ENCODE results near the gene TIAM1.

Gene TIAM1

DNA sequence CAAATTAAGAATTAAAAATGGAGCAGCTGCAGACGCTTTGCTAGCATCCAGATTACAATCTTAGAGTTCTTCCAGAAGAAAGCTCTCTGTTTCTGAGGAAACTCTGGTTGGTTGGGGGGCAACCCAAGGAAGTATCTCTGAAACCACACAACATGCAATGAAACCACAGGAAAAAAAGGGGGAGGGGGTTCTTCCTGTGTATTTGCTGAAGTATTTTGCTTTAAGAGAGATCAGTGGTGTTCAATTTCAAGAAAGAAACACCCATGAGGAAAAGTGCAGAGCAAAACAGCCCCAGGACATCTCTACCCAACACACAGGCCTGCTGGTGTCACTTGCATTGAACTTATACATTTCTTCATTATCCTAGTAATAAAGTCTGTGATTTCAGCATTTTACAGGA lies 19.7 kb upstream of the TIAM1 start:
- no peaks in the 10 kb centered on the region for H3K36me3 ChIP-seq (ENCODE audit: control insufficient read depth in 1 of 2, insufficient read depth in 2 of 2, low read length in 2 of 2)
- H4K8ac ChIP-seq (ENCODE audit: low read depth, low read length), result no peak overlapping the region
- H3K9me3 ChIP-seq (ENCODE audit: insufficient read depth, low read depth, low read length), result no peaks in the 10 kb centered on the region
- H4K91ac ChIP-seq (ENCODE audit: low read depth, low read length), result no peak overlapping the region
- no peak overlapping the region for H2BK5ac ChIP-seq (ENCODE audit: low read depth, low read length, poor library complexity)
- no peak overlapping the region for H2BK12ac ChIP-seq (ENCODE audit: low read length)
- no peak overlapping the region for H4K12ac ChIP-seq (ENCODE audit: low read depth, low read length)
- H3K4me2 ChIP-seq (ENCODE audit: low read length), result no peak overlapping the region
- H3K79me1 ChIP-seq (ENCODE audit: low read length), result peaks cover 3% of the 10 kb centered on the region
- no CpG with 5 or more reads among the region's 1 CpG for WGBS (ENCODE audit: extremely low coverage, insufficient coverage, insufficient read length)
- no peak overlapping the region for H3K9ac ChIP-seq (ENCODE audit: low read length)
- no peak overlapping the region for H2AK5ac ChIP-seq (ENCODE audit: low read length)
- H3K79me2 ChIP-seq (ENCODE audit: control insufficient read depth, insufficient read depth, low read length, poor library complexity), result no peaks in the 10 kb centered on the region
- H3K23ac ChIP-seq (ENCODE audit: low read length), result no peak overlapping the region
- no peak overlapping the region for H3K4ac ChIP-seq (ENCODE audit: low read depth, low read length)
- DNase-seq, result no peak
- H2BK120ac ChIP-seq (ENCODE audit: insufficient read depth, low read length, poor library complexity), result no peak overlapping the region
- no peak overlapping the region for H2AFZ ChIP-seq (ENCODE audit: insufficient read depth, low read length, poor library complexity)
- no peak overlapping the region for H3K18ac ChIP-seq (ENCODE audit: low read length)
- no peak overlapping the region for H3K14ac ChIP-seq (ENCODE audit: low read length)
- H3K4me3 ChIP-seq (ENCODE audit: low read depth, low read length), result no peak overlapping the region
- H3K27ac ChIP-seq (ENCODE audit: low read depth, low read length), result peak overlapping the region; percentile 2
- H3K4me1 ChIP-seq (ENCODE audit: control insufficient read depth in 1 of 2, insufficient read depth in 2 of 2, low read length in 2 of 2), result peaks cover 12 to 14% of the 10 kb centered on the region in 2 experiments
- H3K27me3 ChIP-seq (ENCODE audit: insufficient read depth, low read length), result no peaks in the 10 kb centered on the region

DNA sequence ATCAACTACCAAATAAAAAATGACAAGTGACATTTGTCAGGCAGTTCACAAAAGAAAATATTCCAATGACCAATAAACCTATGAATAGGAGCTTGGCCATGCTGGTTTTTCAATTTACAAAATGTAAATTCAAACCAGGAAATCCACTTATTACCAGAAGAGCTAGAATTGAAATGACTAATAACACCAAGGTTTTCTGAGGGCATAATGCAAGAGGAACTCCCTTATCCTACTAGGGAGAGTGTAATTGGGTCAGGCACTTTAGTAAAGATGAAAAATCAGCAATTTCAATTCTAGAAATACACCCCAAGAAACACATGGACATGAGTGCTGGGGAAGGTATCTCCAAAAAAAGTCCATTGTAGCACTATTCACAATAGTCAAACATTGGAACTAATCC lies 16.7 kb upstream of the TIAM1 start:
- no peak overlapping the region for H4K8ac ChIP-seq (ENCODE audit: low read depth, low read length)
- H3K27ac ChIP-seq (ENCODE audit: low read depth, low read length), result no peak overlapping the region
- H3K4ac ChIP-seq (ENCODE audit: low read depth, low read length), result no peak overlapping the region
- H3K4me2 ChIP-seq (ENCODE audit: low read length), result no peak overlapping the region
- no peaks in the 10 kb centered on the region for H3K27me3 ChIP-seq (ENCODE audit: insufficient read depth, low read length)
- H3K9ac ChIP-seq (ENCODE audit: low read length), result no peak overlapping the region
- H4K91ac ChIP-seq (ENCODE audit: low read depth, low read length), result no peak overlapping the region
- H3K18ac ChIP-seq (ENCODE audit: low read length), result no peak overlapping the region
- H3K79me1 ChIP-seq (ENCODE audit: low read length), result peaks cover 1% of the 10 kb centered on the region
- no peak overlapping the region for H3K4me3 ChIP-seq (ENCODE audit: low read depth, low read length)
- H3K14ac ChIP-seq (ENCODE audit: low read length), result no peak overlapping the region
- no peak overlapping the region for H2BK5ac ChIP-seq (ENCODE audit: low read depth, low read length, poor library complexity)
- H4K12ac ChIP-seq (ENCODE audit: low read depth, low read length), result no peak overlapping the region
- no peak overlapping the region for H2BK120ac ChIP-seq (ENCODE audit: insufficient read depth, low read length, poor library complexity)
- no peaks in the 10 kb centered on the region for H3K9me3 ChIP-seq (ENCODE audit: insufficient read depth, low read depth, low read length)
- H3K23ac ChIP-seq (ENCODE audit: low read length), result no peak overlapping the region
- H2AFZ ChIP-seq (ENCODE audit: insufficient read depth, low read length, poor library complexity), result no peak overlapping the region
- no peaks in the 10 kb centered on the region for H3K79me2 ChIP-seq (ENCODE audit: control insufficient read depth, insufficient read depth, low read length, poor library complexity)
- H2BK12ac ChIP-seq (ENCODE audit: low read length), result no peak overlapping the region
- no peaks in the 10 kb centered on the region for H3K36me3 ChIP-seq (ENCODE audit: control insufficient read depth in 1 of 2, insufficient read depth in 2 of 2, low read length in 2 of 2)
- no peak for DNase-seq
- H2AK5ac ChIP-seq (ENCODE audit: low read length), result no peak overlapping the region
- H3K4me1 ChIP-seq (ENCODE audit: control insufficient read depth in 1 of 2, insufficient read depth in 2 of 2, low read length in 2 of 2), result peaks cover 7 to 10% of the 10 kb centered on the region in 2 experiments

DNA sequence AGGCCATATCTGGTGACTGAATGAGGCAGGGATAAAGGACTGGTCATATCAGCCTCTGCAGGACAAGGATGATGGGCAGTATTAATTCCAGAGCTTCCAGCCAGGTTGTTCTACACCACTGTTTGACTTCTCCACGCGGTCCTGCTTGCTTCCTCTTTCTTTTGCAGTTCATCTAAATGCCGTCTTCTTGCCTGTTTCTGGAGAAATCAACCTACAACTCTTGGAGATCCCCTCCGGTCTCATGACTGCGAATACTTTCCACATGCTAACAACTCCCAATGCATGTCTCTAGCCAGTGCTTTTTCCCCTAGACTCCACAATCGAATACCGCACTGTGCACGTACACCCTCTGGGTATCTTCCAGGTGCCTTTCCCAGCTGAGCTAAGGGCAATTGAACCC lies 14.1 kb upstream of the TIAM1 start:
- Histone ChIP-seq H2BK120ac (ENCODE audit: insufficient read depth, low read length, poor library complexity) (no peak overlapping the region), H4K8ac (ENCODE audit: low read depth, low read length) (no peak overlapping the region), H3K4me1 (ENCODE audit: control insufficient read depth in 1 of 2, insufficient read depth in 2 of 2, low read length in 2 of 2) (peaks cover 11 to 17% of the 10 kb centered on the region in 2 experiments), H3K79me1 (ENCODE audit: low read length) (peaks cover 1% of the 10 kb centered on the region), H3K23ac (ENCODE audit: low read length) (no peak overlapping the region), H3K4me3 (ENCODE audit: low read depth, low read length) (no peak overlapping the region), H2BK12ac (ENCODE audit: low read length) (no peak overlapping the region), H3K27ac (ENCODE audit: low read depth, low read length) (no peak overlapping the region), H2BK5ac (ENCODE audit: low read depth, low read length, poor library complexity) (no peak overlapping the region), H3K9me3 (ENCODE audit: insufficient read depth, low read depth, low read length) (no peaks in the 10 kb centered on the region), H3K14ac (ENCODE audit: low read length) (no peak overlapping the region), H3K27me3 (ENCODE audit: insufficient read depth, low read length) (no peaks in the 10 kb centered on the region), H3K36me3 (ENCODE audit: control insufficient read depth in 1 of 2, insufficient read depth in 2 of 2, low read length in 2 of 2) (no peaks in the 10 kb centered on the region), H4K91ac (ENCODE audit: low read depth, low read length) (no peak overlapping the region), H3K79me2 (ENCODE audit: control insufficient read depth, insufficient read depth, low read length, poor library complexity) (no peaks in the 10 kb centered on the region), H2AK5ac (ENCODE audit: low read length) (no peak overlapping the region), H3K9ac (ENCODE audit: low read length) (no peak overlapping the region), H3K4me2 (ENCODE audit: low read length) (no peak overlapping the region), H2AFZ (ENCODE audit: insufficient read depth, low read length, poor library complexity) (no peak overlapping the region), H3K18ac (ENCODE audit: low read length) (no peak overlapping the region), H4K12ac (ENCODE audit: low read depth, low read length) (no peak overlapping the region), H3K4ac (ENCODE audit: low read depth, low read length) (no peak overlapping the region)
- DNase-seq, result no peak
- WGBS (ENCODE audit: extremely low coverage, insufficient coverage, insufficient read length), result no CpG with 5 or more reads among the region's 8 CpGs

DNA sequence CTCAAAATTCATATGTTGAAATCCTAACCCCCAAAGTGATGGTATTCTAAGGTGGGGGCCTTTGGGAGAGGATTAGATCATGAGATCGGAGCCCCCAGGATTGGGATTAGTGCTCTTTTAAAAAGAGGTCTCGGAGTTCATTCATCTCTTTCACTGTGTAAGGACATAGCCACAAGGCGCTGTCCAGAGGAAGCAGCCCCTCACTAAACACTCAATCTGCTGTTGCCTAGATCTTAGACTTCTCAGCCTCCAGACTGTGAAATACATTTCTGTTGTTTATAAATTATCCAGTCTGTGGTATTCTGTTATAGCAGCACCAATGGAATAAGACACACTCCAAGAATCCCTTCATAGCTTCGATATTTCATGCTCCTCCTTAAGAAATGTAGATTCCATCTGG lies 12.4 kb upstream of the TIAM1 start:
- Histone ChIP-seq H4K91ac (ENCODE audit: low read depth, low read length) (no peak overlapping the region), H3K4me2 (ENCODE audit: low read length) (no peak overlapping the region), H2AFZ (ENCODE audit: insufficient read depth, low read length, poor library complexity) (no peak overlapping the region), H2BK120ac (ENCODE audit: insufficient read depth, low read length, poor library complexity) (no peak overlapping the region), H2BK5ac (ENCODE audit: low read depth, low read length, poor library complexity) (no peak overlapping the region), H3K9ac (ENCODE audit: low read length) (no peak overlapping the region), H3K36me3 (ENCODE audit: control insufficient read depth in 1 of 2, insufficient read depth in 2 of 2, low read length in 2 of 2) (no peaks in the 10 kb centered on the region), H4K12ac (ENCODE audit: low read depth, low read length) (no peak overlapping the region), H3K4ac (ENCODE audit: low read depth, low read length) (no peak overlapping the region), H2AK5ac (ENCODE audit: low read length) (no peak overlapping the region), H3K4me1 (ENCODE audit: control insufficient read depth in 1 of 2, insufficient read depth in 2 of 2, low read length in 2 of 2) (peaks cover 11 to 15% of the 10 kb centered on the region in 2 experiments), H3K79me2 (ENCODE audit: control insufficient read depth, insufficient read depth, low read length, poor library complexity) (no peaks in the 10 kb centered on the region), H3K23ac (ENCODE audit: low read length) (no peak overlapping the region), H3K9me3 (ENCODE audit: insufficient read depth, low read depth, low read length) (no peaks in the 10 kb centered on the region), H3K27me3 (ENCODE audit: insufficient read depth, low read length) (no peaks in the 10 kb centered on the region), H4K8ac (ENCODE audit: low read depth, low read length) (no peak overlapping the region), H3K18ac (ENCODE audit: low read length) (no peak overlapping the region), H2BK12ac (ENCODE audit: low read length) (no peak overlapping the region), H3K14ac (ENCODE audit: low read length) (no peak overlapping the region), H3K79me1 (ENCODE audit: low read length) (no peaks in the 10 kb centered on the region), H3K27ac (ENCODE audit: low read depth, low read length) (no peak overlapping the region), H3K4me3 (ENCODE audit: low read depth, low read length) (no peak overlapping the region)
- no peak for DNase-seq
- no CpG with 5 or more reads among the region's 4 CpGs for WGBS (ENCODE audit: extremely low coverage, insufficient coverage, insufficient read length)

All from trophoblast cell (in vitro differentiated cells and primary cell).